ENCODE data around the gene PLCB1. TPM values are rescaled to one million over a fixed set of nuclear protein-coding genes. Genes with fewer than 3 reads are reported as not detected.

PLCB1 gene
- total RNA-seq, 1 experiment from 2014 or later = 11.3 TPM

DNA sequence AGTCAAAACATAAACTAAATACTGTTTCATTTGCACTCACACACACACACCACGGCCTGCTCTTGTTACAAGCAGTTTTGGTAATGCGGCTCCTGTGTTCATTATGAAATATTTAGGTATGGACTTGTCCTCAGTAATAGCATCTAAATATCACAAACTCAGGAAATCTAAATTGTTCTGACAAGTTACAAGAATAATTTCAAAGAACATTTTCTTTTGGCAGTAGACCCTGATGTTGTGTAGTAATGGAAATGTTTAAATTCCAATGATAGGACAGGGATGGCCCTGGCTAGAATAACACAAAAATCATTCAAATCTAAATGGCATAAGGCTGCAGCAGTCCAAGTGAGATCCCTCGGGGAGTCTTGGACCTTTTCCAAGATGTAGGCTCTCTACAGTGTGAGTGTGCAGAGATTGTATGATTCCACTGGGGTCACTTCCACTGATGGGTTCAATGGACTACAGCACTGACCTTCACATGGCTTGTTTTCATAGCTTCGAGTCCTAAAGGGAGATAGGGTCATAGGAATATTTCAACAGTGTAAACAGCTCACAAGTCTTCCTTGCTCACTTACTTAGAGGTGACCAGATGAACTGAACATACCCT, 726.2 kb downstream of the PLCB1 start:
- Mint-ChIP-seq H3K27me3 (ENCODE audit: low read depth) (no peaks in the 10 kb centered on the region), H3K27ac (no peak overlapping the region), H3K36me3 (peaks cover 6% of the 10 kb centered on the region), H3K4me1 (peaks cover 9% of the 10 kb centered on the region), H3K4me3 (no peak overlapping the region), H3K9me3 (peaks cover 7% of the 10 kb centered on the region)
- CTCF ChIA-PET = no interaction called here
- ATAC-seq = no peak
- DNase-seq (ENCODE audit: low spot score) = no peak
- POLR2A ChIA-PET = no interaction called here
- TF ChIP-seq, protein P1, sequence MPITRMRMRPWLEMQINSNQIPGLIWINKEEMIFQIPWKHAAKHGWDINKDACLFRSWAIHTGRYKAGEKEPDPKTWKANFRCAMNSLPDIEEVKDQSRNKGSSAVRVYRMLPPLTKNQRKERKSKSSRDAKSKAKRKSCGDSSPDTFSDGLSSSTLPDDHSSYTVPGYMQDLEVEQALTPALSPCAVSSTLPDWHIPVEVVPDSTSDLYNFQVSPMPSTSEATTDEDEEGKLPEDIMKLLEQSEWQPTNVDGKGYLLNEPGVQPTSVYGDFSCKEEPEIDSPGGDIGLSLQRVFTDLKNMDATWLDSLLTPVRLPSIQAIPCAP (CRISPR knock-in tag; IDR thresholded peaks at IDR 0.05) = no peak
- TF ChIP-seq NFYB (CRISPR knock-in tag; conservative IDR thresholded peaks at IDR 0.05; ENCODE audit: low read depth) (no peak), SP1 (CRISPR knock-in tag; conservative IDR thresholded peaks at IDR 0.05) (no peak), SOX15 (CRISPR knock-in tag; IDR thresholded peaks at IDR 0.05) (no peak), NR1H2 (CRISPR knock-in tag; IDR thresholded peaks at IDR 0.05) (no peak), JUN (CRISPR knock-in tag; IDR thresholded peaks at IDR 0.05) (no peak), GRHL2 (CRISPR knock-in tag; IDR thresholded peaks at IDR 0.05; ENCODE audit: insufficient replicate concordance, severe bottlenecking) (no peak), FOXP1 (CRISPR knock-in tag; IDR thresholded peaks at IDR 0.05; ENCODE audit: borderline replicate concordance) (no peak), FOXK1 (CRISPR knock-in tag; IDR thresholded peaks at IDR 0.05) (no peak)
- TF ChIP-seq, protein P2, sequence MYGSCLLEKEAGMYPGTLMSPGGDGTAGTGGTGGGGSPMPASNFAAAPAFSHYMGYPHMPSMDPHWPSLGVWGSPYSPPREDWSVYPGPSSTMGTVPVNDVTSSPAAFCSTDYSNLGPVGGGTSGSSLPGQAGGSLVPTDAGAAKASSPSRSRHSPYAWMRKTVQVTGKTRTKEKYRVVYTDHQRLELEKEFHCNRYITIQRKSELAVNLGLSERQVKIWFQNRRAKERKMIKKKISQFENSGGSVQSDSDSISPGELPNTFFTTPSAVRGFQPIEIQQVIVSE (CRISPR knock-in tag; IDR thresholded peaks at IDR 0.05; ENCODE audit: borderline replicate concordance) = no peak
- TF ChIP-seq, protein P3, sequence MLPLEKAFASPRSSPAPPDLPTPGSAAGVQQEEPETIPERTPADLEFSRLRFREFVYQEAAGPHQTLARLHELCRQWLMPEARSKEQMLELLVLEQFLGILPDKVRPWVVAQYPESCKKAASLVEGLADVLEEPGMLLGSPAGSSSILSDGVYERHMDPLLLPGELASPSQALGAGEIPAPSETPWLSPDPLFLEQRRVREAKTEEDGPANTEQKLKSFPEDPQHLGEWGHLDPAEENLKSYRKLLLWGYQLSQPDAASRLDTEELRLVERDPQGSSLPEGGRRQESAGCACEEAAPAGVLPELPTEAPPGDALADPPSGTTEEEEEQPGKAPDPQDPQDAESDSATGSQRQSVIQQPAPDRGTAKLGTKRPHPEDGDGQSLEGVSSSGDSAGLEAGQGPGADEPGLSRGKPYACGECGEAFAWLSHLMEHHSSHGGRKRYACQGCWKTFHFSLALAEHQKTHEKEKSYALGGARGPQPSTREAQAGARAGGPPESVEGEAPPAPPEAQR (CRISPR knock-in tag; IDR thresholded peaks at IDR 0.05) = no peak
- TF ChIP-seq, protein P4, sequence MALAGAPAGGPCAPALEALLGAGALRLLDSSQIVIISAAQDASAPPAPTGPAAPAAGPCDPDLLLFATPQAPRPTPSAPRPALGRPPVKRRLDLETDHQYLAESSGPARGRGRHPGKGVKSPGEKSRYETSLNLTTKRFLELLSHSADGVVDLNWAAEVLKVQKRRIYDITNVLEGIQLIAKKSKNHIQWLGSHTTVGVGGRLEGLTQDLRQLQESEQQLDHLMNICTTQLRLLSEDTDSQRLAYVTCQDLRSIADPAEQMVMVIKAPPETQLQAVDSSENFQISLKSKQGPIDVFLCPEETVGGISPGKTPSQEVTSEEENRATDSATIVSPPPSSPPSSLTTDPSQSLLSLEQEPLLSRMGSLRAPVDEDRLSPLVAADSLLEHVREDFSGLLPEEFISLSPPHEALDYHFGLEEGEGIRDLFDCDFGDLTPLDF (CRISPR knock-in tag; IDR thresholded peaks at IDR 0.05) = no peak
- TF ChIP-seq, protein P5, sequence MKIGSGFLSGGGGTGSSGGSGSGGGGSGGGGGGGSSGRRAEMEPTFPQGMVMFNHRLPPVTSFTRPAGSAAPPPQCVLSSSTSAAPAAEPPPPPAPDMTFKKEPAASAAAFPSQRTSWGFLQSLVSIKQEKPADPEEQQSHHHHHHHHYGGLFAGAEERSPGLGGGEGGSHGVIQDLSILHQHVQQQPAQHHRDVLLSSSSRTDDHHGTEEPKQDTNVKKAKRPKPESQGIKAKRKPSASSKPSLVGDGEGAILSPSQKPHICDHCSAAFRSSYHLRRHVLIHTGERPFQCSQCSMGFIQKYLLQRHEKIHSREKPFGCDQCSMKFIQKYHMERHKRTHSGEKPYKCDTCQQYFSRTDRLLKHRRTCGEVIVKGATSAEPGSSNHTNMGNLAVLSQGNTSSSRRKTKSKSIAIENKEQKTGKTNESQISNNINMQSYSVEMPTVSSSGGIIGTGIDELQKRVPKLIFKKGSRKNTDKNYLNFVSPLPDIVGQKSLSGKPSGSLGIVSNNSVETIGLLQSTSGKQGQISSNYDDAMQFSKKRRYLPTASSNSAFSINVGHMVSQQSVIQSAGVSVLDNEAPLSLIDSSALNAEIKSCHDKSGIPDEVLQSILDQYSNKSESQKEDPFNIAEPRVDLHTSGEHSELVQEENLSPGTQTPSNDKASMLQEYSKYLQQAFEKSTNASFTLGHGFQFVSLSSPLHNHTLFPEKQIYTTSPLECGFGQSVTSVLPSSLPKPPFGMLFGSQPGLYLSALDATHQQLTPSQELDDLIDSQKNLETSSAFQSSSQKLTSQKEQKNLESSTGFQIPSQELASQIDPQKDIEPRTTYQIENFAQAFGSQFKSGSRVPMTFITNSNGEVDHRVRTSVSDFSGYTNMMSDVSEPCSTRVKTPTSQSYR (CRISPR knock-in tag; IDR thresholded peaks at IDR 0.05) = no peak
- TF ChIP-seq, protein P6, sequence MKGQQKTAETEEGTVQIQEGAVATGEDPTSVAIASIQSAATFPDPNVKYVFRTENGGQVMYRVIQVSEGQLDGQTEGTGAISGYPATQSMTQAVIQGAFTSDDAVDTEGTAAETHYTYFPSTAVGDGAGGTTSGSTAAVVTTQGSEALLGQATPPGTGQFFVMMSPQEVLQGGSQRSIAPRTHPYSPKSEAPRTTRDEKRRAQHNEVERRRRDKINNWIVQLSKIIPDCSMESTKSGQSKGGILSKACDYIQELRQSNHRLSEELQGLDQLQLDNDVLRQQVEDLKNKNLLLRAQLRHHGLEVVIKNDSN (CRISPR knock-in tag; IDR thresholded peaks at IDR 0.05) = no peak
- TF ChIP-seq, protein P7, sequence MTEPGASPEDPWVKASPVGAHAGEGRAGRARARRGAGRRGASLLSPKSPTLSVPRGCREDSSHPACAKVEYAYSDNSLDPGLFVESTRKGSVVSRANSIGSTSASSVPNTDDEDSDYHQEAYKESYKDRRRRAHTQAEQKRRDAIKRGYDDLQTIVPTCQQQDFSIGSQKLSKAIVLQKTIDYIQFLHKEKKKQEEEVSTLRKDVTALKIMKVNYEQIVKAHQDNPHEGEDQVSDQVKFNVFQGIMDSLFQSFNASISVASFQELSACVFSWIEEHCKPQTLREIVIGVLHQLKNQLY (CRISPR knock-in tag; IDR thresholded peaks at IDR 0.05) = no peak
- TF ChIP-seq, protein P8, sequence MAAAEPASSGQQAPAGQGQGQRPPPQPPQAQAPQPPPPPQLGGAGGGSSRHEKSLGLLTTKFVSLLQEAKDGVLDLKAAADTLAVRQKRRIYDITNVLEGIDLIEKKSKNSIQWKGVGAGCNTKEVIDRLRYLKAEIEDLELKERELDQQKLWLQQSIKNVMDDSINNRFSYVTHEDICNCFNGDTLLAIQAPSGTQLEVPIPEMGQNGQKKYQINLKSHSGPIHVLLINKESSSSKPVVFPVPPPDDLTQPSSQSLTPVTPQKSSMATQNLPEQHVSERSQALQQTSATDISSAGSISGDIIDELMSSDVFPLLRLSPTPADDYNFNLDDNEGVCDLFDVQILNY (CRISPR knock-in tag; IDR thresholded peaks at IDR 0.05) = no peak
- TF ChIP-seq, protein P9, sequence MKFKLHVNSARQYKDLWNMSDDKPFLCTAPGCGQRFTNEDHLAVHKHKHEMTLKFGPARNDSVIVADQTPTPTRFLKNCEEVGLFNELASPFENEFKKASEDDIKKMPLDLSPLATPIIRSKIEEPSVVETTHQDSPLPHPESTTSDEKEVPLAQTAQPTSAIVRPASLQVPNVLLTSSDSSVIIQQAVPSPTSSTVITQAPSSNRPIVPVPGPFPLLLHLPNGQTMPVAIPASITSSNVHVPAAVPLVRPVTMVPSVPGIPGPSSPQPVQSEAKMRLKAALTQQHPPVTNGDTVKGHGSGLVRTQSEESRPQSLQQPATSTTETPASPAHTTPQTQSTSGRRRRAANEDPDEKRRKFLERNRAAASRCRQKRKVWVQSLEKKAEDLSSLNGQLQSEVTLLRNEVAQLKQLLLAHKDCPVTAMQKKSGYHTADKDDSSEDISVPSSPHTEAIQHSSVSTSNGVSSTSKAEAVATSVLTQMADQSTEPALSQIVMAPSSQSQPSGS (CRISPR knock-in tag; IDR thresholded peaks at IDR 0.05; ENCODE audit: borderline replicate concordance, low read depth) = no peak
- TF ChIP-seq, protein P10, sequence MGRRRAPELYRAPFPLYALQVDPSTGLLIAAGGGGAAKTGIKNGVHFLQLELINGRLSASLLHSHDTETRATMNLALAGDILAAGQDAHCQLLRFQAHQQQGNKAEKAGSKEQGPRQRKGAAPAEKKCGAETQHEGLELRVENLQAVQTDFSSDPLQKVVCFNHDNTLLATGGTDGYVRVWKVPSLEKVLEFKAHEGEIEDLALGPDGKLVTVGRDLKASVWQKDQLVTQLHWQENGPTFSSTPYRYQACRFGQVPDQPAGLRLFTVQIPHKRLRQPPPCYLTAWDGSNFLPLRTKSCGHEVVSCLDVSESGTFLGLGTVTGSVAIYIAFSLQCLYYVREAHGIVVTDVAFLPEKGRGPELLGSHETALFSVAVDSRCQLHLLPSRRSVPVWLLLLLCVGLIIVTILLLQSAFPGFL (CRISPR knock-in tag; IDR thresholded peaks at IDR 0.05; ENCODE audit: borderline replicate concordance) = no peak
- TF ChIP-seq, protein P11, sequence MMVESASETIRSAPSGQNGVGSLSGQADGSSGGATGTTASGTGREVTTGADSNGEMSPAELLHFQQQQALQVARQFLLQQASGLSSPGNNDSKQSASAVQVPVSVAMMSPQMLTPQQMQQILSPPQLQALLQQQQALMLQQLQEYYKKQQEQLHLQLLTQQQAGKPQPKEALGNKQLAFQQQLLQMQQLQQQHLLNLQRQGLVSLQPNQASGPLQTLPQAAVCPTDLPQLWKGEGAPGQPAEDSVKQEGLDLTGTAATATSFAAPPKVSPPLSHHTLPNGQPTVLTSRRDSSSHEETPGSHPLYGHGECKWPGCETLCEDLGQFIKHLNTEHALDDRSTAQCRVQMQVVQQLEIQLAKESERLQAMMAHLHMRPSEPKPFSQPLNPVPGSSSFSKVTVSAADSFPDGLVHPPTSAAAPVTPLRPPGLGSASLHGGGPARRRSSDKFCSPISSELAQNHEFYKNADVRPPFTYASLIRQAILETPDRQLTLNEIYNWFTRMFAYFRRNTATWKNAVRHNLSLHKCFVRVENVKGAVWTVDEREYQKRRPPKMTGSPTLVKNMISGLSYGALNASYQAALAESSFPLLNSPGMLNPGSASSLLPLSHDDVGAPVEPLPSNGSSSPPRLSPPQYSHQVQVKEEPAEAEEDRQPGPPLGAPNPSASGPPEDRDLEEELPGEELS (CRISPR knock-in tag; IDR thresholded peaks at IDR 0.05) = no peak

All from WTC11 (cell line).